IPS-11a (cell line): ENCODE measurements around the gene DDI2.
"Not testable (repeated sequence)": the region's sequence is repeated elsewhere in the genome, so short reads cannot be mapped to it uniquely, and the experiment has no call there.

Experiments
- H3K4me3 ChIP-seq: one replicate; pipeline ENCODE4 v1.5.1; 2013; ENCODE audit warnings: low read depth, low read length, control low read depth

Gene DDI2

GRCh38 chr1:15617173-15618076 lies at the start of gene DDI2:
Gene DDI2, plus strand, starts transcription at chr1:15617458. Its CDS starts 213 bp downstream, at chr1:15617671.
- peak within 1 kb of the TSS; percentile 99 for H3K4me3 ChIP-seq

- no peak overlapping the region for H3K4me3 ChIP-seq
Measured at GRCh38 chr1:15568387-15569073, 48.7 kb upstream of the DDI2 start.

GRCh38 chr1:15570861-15571260 lies 46.4 kb upstream of the DDI2 start:
- no peak overlapping the region for H3K4me3 ChIP-seq

GRCh38 chr1:15571266-15571665 lies 46.0 kb upstream of the DDI2 start:
- H3K4me3 ChIP-seq: no peak overlapping the region

GRCh38 chr1:15573477-15573876 lies 43.8 kb upstream of the DDI2 start:
- no peak overlapping the region for H3K4me3 ChIP-seq

DNA sequence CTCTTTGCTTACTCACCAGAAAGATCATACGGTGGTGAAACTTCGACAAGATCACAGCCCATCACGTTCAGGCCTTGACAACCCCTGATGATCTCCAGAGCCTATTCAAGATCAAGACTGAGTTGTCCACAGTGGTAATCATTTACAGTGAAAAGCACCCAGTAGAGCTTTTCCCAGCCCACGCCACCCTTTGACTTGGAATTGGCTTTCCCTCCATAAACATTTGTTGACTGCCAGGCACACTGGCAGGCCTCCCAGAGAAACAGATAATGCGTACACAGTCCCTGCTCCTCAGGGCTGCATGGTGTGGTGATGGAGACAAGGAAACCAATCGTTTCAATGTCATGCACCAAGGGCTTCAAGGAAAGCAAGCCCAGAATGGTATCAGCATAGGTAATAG lies 42.5 kb upstream of the DDI2 start:
- no peak overlapping the region for H3K4me3 ChIP-seq

DNA sequence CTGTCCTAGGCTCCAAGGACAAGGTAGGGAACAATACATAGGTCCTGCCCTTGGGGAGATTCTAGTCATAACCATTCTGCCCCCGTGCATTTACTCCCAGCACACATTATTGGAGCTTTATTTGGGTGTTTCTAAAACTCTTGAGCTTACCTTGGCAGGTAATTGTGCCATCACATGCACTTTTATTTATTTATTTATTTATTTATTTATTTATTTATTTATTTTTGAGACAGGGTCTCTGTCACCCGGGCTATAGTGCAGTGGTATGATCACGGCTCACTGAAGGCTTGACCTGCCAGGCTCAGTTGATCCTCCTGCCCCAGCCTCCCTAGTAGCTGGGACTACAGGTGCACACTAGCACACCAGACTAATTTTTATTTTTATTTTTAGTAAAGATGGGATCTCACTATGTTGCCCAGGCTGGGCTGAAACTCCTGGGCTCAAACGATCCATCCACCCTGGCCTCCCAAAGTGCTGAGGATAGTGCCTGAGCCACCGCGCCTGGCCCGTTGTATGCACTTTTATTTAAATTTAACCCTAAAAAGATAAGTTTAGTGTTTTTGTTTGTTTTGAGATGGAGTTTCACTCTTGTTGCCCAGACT lies 41.6 kb upstream of the DDI2 start:
- H3K4me3 ChIP-seq: no peak overlapping the region

DNA sequence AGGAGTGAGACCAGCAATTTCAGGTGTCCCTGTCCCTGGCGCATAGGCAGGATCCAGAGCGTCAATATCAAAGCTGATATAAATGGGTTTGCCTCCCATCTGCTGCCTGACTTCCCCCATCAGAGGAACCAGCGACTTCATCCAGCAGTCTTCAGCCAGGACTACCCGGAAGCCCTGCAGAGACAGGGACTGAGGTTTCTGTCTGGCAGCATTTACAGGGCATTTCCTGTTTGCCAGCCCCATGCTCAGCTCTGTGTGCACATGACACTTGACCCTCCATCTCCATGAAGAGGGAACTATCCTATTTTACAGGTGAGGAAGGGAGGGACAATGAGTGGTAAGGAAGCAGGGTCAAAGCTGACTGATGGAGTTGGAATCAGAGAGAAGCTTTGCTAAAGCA lies 39.6 kb upstream of the DDI2 start:
- H3K4me3 ChIP-seq: no peak overlapping the region

GRCh38 chr1:15578921-15579682 lies 38.2 kb upstream of the DDI2 start:
- H3K4me3 ChIP-seq: no peak overlapping the region

- no peak overlapping the region for H3K4me3 ChIP-seq
Measured at GRCh38 chr1:15579683-15580047, 37.6 kb upstream of the DDI2 start.

DNA sequence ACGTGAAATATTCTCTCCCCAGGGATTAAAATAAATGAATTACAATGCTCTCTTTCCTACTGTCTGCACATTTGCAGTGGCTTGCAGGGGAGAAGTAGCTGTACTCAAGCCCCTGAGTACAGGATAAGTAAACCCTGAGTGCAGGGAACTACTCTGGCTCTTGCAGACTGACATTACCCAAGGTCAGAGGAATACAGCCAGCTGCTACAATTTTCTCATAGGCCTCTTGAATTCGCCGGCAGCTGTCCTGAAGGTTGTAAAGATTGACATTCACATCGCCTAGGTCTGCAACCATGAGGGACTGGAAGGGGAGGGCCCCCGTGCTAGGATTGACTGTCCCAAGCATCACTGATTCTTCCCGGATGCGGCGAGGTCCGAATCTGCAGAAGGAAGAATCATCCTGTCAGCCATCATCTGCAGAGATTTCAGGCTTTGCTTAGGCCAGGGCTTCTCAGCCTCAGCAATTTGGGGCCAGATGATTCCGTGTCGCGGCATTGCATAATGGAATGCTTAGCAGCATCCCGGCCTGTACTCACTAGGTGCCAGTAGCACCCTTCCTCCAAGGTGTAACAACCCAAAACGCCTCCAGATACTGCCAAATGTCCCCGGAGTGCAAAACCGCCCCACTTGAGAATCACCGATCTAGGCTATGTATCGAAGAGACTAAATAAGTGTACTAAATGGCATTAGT lies 34.1 kb upstream of the DDI2 start:
- no peak overlapping the region for H3K4me3 ChIP-seq

- H3K4me3 ChIP-seq: peak within 1 kb of the TSS; percentile 45
Measured at GRCh38 chr1:15584489-15585363, 32.5 kb upstream of the DDI2 start, which contains the start of gene AGMAT. Gene AGMAT, minus strand, starts transcription at chr1:15585051. Its CDS starts 84 bp downstream, at chr1:15584967.

- no peak overlapping the region for H3K4me3 ChIP-seq
Measured at GRCh38 chr1:15592285-15592684, 25.0 kb upstream of the DDI2 start.

DNA sequence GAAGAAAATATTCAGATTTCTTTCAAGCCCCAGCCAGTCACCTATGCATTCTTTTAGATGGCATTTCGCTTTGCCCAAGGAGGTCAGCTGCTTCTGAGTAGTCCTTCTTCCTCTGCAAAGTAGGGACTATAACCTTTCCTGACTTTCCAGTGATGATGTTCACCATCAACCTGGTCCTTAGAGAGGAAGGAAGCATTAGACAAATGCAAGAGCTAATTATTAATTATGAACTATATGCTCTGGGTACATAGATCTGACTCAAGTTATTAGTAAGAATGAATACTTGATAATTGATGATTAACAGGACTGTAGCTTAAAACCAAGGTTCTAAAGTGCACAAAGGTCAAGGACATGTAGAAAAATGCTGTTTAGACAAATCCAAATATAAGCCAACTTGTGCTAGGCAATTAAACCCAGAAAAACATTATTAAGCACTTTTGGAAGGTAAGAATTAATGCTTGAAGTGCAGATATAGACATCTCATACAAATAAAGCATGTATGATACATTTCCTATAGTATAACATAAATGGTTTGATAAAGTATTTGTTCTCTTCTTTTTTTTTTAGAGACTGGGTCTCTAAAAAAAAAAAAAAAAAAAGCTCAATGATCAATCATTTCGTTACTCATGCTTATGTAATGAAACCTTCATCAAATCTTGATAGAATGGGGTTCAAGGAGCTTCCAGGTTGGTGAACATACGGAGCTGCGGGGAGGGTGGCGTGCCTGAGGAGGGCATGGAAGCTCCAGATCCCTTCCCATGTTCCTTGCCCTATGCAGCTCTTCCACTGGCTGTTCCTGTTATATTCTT lies 21.2 kb upstream of the DDI2 start:
- H3K4me3 ChIP-seq: no peak overlapping the region

DNA sequence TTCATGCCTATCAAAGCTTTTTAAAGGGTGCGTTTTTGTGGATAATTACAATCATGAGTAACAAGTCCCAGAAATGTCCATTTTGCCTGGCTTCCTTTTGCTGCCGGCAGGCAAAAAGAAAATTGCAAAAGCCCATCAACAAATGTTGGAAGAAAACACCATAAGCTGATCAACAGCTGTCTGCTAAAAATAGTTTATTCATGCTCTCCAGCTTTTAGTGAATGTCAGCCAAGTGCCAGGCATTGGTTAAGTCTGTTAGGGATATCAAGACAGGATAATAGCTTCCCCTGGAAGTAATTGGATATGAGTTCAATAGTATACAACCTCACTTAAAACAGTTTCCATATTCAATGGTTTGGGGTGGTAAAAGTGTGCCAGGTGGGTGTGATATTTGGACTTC lies 18.8 kb upstream of the DDI2 start:
- H3K4me3 ChIP-seq: no peak overlapping the region

- peak overlapping the region; percentile 48 for H3K4me3 ChIP-seq
Measured at GRCh38 chr1:15603050-15603965, 13.9 kb upstream of the DDI2 start.

- not testable (repeated sequence) for H3K4me3 ChIP-seq
Measured at GRCh38 chr1:15603966-15604282, 13.3 kb upstream of the DDI2 start.

GRCh38 chr1:15604400-15604799 lies 12.9 kb upstream of the DDI2 start:
- H3K4me3 ChIP-seq: not testable (repeated sequence)
